T1000 (cell line): Measurements from ENCODE around the gene CASZ1.
A peak's percentile ranks its signal among the peaks of the same experiment; 100 is the strongest.

Source experiments
- DNase-seq: peaks from one replicate; lab custom pipeline; 2025; ENCODE audit warnings: mixed read lengths; lab: John Stamatoyannopoulos, UW

CASZ1 gene

DNA sequence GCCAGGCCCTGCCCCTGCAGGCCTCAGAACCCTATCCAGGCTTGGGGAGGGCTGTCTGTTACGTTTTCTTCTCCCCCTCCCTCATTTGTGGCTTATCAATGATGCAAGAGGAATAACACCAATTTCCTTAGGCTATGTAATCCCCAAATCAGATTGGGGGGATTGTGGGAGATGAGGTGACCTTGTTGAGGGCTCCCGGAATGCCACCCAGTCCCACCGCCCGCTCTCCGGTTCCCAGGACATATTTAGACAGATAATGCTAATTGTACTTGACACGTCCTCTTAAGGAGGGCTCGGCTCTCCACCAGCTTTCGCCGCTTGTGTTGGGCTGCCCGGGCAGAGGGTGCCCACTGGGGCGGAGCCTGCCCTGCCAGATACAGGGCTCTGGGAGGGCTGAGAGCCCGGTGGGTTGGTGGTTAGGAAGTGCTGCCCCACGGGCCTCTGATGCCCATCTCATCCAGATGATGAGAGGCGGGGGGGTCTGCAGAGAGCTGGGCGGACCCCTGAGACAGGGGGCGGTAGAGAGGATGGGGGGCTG lies 90.0 kb downstream of the CASZ1 start:
- DNase-seq, result no peak

DNA sequence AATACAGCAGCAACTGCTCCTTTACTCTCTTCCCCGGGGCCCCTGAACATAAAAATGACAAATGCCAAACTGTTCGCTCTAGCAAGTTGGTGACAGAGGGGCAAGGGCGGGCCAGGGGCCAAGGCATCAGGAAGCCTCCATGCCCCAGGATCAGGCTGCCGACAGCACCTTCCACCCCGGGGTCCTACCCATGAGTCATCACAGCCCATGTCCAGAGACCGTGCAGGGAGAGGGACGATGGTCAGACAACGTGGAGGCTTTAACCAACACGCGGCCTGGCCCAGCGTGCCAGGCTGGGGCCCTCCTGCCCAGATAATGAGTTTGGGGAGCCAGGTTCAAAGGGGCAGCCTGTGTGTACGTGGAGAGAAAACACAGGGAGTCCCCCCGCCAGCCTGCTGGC lies 90.5 kb downstream of the CASZ1 start:
- no peak for DNase-seq

DNA sequence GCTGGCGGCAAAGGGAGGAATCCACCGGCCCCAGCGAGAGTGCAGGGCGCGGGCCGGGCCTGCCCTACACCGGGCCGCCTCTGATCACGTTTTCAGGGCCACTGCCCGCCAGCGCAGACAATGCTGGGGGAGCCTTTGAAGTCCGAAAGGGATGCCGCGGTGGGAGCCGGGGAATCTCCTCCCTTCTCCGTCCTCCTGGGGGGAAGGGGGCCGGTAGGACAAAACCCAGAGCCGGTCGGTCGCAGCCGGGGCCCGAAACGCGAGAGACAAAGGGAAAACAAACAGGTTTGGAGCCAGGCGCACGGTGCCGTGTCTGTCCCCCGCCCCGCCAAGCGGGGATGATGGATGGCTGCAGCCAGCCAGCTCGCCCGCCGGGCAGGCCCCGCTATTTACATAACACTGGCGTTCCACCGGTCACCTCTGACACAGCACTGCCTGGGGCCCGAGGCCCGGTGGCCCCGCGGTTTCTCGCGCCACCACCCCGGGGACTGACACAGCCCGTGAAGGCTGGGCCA lies 92.0 kb downstream of the CASZ1 start:
- no peak for DNase-seq

DNA sequence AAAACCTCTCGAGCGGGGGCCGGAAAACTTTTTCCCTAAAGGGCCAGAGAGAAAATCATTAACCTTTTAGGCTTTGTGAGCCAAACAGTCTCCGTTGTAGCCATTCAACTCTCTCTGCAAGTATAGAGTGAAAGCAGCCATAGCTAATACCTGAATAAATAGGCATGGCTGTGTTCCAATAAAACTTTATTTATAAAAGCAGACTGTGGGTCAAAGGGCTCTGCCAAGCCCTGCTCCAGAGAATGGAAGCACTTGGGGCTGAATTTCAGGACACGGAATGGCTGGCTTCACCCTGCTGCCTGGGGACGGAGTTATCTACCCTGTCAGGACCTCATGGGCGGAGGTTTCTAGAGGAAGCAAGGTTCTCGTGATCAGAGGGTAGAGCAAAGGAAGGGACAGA lies 92.7 kb downstream of the CASZ1 start:
- no peak for DNase-seq

DNA sequence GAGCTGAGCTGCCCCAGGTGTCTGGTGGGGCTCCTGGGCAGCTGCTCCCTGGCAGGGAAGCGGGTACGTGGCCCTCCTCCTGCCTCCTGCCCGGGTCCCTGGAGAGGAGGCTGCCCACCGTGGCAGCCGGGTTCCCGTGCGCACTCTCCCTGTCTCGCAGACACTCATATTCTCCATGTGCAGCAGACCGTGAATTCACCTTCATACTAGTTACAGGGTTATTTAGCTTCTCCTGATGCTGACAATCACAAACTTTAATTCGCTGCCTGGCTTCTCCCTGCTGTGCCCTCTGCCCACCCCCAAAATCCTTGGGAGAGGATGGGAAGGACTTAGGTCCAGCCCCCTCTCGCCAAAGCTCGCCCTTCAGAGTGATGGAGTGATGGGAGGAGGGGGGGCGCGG lies 95.3 kb downstream of the CASZ1 start:
- DNase-seq, result no peak

DNA sequence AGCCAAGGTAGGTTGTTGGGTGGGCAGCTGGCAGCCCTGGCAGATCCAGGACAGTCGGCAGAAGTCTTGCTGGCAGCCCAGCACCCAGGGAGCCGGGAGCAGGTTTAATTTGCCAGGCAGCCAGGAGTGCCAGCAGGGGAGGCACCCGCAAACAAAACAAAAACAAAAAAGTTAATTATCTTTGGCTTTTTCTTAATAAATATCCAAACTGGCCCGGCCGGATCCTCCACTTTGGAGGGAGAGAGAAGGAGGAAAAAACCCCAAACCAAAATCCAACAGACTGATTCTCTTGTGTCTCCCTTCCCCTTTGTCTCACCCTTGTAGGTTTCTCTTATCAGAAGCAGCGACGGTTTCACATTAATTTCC lies 97.0 kb downstream of the CASZ1 start:
- DNase-seq, result no peak

DNA sequence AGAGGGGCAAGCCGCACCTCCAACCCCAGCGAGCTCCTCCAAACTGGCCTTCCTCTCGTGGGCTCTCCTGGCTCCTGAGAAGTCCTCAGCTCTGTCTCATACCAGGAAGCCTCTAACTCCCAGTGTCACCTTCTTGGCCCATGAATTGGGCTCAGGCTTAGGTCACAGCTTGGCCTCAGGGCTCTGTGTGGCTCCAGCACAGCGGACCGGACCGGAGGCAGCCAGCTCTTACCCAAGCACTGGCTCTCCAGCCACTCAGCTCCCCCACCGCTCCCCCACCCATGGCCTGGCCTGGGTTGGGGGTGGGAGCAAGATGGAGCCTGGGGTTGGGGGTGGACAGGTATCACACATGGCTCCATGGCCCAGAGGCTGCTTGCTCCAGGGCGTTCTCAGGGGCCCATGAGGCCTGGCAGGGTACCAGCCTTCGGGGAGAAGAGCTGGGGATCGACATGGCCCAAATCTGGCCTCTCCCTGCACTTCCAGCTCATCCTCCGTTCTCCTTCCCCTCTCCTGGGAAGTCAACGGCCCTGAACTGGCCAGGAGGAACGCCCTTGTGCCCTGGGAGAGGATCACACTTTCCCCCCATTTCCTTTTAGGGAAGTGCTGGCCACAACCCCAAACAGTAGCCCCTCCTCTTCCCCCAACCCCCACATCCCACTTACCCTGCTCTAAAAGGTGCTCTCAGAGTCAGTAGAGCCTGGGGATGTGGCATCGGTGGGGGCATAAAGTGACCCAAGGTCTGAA lies 97.5 kb downstream of the CASZ1 start:
- DNase-seq, result no peak

DNA sequence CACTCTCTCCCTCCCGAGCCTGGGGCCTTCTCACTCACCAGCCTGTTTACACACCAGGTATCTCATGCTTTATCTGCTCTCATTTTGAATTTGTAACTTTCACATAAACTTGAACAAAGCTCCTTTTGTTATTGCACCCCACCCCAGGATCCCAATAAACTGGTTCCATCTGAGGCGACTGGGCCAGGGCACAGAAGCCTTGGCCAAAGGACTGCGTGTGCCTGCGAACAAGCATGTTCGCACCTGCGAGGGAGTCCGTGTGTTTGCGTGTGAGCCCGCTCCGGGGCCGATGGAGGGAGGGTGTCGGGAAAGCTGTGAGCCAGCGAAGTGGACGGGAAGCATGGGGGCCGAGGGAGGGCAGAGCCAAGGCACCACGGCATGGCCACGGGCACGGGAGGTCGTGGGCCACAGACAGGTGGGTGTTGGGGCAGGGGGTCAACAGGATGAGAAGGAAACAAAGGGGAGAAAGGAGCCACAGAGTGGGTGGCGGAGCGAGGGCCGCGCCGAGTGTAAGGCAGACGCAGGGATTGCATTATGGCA lies 98.8 kb downstream of the CASZ1 start:
- no peak for DNase-seq

DNA sequence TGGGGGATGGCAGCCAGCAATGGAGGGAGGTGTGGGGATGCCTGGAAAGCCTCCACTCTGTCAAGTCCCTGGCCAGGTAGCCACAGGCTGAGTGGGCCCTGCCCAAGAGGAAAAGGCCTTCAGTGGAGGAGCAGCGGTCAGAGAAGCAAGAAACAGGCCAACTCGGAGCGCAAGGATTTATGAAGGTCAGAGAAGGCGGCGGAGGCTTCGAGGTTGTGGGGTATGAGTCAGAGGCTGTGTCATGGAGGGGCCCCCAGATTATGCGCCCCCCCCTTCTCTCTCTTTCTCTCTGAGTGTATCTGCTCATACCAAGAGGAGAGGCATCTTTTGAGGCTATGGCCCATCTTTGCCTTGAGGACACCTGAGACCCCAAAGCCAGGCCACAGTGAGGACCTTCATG lies 99.5 kb downstream of the CASZ1 start:
- no peak for DNase-seq

DNA sequence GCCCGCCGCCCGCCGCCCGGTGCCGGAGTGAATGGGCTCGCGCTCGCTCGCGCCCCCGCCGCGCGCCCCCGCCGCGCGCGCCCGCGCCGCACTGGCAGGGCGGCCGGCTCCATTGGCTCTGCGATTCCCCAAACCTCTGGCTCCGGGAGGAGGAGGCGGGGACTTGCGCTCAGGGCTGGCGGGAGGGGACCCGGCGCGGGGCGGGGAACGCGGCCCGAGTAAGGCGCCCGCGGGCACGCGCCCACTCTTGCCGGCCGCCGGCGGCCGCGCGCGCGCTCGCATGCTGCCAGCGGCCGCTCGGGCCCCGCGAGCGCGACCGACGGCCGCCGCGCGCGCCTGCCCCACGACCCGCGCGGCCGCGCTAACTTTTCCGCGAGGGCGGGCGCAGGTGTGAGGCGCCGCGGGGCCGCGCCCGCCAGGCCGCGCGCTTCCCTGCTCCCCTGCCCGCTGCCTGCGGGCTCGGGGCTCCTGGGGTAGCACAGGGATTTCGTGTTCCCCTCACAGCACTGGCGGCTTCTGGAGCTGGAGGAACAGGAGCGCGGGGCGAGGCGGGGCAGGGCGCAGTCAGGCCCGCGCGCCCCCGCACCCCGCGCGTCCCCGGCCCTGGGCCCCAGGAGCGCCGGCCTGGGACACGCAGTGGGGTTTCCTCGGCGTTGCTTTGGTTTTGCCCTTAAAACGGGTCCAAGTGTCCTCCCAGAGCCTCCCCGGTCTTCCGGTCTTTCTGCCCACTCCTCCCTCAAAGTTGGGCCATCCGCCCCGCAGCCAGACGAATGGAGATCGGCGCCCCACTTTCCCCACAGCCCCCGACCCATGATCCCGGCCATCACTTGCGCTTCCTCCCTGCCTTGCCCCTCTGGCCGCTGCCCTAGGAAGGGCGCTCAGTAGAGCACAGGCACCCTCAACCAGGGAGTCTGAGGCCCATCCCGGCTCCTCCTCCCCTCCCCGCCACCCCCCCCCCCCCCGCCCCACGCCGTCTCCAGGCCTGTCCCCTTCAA lies 101.5 kb downstream of the CASZ1 start:
- peak; percentile 55 for DNase-seq

DNA sequence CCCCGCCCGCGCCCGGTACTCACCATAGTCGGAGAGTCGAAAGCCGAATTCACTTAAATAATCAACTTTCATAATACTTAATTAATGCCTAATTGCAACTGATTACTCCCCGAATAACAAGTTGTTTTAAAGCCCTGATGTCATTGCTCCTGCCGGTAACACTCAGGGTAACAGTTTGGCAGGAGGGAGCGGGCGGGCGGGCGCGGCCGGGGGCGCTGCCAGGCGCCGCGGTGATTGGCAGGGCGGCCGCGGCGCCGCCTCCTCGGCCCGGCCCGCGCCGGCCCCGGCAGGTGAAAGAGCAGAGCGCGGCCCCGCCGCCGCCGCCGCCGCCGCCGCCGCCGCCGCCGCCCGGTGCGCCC lies 102.2 kb downstream of the CASZ1 start:
- no peak for DNase-seq

DNA sequence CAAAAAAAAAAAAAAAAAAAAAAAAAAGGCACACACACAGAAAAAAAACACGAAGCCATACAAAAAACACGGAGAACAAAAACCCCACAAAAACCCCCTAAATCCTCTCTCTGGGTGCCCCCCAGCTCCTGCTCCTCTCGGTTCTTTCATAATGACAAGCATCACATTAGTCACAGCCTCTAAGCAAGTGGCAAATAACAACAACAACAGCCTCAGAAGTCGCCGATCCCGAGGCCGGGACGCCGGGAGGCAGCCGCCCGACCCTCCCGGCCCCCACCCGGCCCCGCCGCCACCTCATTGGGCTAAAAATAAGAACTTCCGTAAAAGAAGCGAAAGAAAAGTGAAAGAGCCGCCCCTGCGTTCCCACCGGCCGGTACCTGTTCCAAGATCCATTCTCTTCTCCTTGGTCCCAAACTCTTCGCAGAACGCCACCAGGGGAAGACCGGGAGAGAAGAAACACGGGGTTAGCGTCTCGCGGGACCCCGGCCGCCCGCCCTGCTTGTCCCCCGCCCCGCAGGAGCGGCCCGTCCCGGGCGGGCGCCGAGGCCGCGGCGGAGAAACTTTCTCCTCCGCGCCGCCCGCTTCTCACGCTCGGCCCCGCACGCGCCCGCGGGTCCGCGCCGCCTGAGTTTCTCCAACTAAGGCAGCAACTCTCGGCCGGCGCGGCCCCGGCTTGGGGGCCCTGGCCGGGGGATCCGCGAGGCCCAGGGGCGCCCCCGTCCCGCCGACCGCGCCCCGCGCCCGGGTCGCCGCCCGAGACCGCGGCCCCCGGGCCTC lies 102.8 kb downstream of the CASZ1 start:
- DNase-seq, result no peak

DNA sequence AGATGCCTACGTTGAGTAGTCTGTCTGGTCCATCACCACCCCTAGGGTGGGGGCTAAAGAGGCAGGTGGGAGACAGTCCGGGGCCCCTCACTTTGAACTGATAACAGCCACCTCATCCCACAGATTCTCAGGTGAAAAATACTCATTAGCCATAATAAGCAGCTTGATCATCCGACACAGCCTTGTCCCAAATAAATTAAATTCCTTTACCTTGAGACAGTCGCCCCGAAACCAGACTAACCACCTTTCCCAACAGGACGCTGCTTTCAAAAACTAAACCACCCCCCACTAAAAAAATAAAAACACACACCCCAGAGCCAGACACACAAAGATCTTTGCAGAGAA lies 103.3 kb downstream of the CASZ1 start:
- no peak for DNase-seq

DNA sequence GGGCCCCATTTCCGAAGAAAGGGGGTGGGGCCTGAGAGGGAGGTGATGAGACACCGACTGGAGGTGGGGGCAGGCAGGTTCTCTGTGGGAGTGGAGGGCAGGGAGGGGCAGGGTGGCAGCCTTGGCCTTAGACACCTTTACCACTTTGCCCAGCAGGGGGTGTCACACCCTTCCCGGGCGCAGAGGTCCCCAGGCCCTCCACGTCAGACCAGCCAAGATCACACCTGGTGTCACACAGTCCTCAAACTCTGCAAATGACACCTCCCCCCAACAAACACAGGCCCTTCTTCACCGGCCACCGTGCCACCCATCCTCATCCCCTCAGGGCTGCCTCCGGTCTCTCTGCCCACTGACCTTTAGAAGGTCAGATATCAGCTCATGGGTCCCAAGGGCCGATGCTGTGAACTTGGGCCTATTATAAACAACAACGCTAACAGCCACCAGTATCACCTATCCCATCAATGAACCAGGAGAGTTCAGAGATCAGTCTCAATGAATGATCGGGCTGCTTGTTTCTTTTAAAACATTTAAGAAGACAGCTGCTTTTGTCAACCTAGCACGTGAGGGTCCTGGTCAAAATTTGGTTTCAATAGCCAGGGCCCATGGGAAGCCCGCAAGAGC lies 103.9 kb downstream of the CASZ1 start:
- no peak for DNase-seq

DNA sequence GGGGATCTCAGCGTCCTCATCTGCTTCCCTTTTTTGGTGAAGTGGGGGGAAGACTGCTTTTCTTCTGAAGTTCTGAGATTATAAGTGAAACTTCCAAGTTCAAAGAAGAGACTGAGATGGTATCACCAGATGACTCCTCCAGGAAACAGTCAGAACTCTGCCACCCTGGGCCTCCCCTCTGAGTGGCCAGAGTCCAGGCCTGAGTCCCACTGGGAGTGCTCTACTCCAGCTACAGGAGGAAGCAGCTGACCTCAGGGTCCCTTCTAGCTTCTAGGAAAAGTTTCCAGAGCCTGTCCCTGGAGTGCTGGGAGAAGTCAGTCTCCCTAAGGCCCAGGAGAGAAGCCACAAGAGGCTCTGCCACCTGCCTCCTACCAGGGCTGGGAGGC lies 104.7 kb downstream of the CASZ1 start:
- DNase-seq, result no peak

DNA sequence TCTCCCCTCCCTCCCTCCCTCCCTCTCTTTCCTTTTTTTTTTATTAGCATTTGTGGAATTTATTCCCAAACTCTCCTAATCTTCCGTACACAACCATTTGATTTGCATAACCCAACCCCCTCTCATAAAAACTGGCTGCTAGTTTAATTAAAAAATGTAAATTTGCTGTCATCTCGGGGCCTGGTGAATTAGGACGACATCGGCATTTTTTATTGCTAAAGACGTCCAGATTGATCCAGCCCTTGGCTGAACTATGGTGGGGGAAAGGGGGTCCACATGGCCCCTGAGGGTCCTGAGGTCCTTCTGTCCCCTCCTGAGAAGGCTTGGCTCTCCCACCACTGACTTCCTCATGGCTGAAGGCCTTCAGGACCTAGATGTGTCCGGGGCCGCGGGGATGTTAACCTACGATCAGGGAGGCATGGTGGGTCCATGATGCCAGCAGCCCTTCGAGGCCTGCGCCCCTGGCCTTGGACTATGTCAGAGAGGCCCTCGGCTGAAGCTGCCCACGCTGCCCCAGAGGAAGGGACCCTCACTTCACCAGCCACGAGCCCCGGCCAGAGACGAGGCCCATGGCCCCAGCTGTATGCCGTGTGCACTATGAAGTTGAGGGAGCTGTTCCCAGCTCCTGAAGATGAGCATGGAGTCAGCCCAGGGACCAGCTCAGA lies 105.2 kb downstream of the CASZ1 start:
- DNase-seq, result no peak

DNA sequence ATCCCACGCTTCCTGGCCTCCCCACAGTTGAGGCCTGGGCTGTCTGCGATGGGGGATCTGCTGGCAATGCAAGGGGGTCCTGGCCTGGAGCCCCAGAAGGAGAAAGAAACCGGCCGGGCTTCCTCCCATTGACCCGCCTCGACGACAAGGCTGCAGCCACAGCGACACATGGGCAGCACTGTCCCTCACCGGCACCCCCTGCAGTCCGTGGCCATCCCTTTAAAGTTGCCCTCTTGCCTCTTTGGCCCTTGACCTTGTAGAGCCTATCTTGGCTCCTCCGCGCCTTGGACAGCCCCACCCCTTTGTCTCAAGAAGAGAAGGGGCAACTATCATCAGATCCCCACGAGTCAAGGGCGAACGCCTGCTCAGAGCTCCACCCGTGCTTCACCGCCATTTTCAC lies 106.0 kb downstream of the CASZ1 start:
- no peak for DNase-seq

DNA sequence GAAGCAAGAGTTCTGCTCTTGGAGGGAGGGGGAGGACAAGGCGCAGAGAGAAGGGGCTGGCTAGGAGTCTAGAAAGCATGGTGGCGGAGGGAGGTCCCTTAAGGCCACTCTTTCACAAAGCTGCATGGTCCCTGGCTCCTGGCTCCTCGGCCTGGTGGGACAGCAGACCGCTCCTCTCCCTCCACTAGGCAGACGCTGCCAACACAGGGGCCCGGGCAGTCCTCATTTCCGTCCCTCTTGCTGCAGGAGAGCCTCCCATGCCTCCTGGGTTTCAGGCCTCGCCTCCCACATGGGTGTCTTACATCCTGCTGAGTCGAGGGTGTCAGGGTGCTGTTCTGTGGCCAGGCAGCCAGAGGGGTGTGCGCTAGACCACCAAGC lies 108.0 kb downstream of the CASZ1 start:
- no peak for DNase-seq

DNA sequence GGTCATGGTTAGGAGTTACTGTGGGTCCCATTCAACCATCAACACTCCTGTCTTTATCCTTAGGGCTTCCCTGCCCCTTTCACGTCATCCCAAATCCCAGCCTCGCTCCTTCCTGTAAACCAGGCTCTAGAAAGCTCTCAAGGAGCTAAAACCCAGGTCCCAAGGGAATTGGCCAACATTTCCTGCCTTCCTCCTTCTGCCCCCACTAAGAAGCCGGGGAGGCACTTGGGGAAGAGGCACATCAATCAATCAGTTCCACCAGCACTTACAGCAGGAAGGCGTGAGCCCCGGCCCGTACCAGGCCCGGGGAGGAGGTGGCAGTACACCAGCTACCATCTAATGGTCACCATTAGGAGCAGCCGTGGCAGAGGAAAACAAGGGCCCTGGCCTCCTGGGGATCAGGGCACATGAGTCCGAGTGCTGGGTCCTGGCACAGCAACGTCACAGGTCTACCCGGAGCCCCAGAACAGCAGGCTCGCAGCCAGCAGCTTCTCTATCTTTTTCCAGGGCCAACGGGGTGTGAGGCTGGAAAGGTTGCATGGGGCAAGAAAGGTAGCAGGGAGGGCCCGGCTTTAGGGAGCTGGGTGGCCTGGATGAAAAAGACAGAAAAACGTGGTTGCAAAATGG lies 108.6 kb downstream of the CASZ1 start:
- DNase-seq, result no peak

DNA sequence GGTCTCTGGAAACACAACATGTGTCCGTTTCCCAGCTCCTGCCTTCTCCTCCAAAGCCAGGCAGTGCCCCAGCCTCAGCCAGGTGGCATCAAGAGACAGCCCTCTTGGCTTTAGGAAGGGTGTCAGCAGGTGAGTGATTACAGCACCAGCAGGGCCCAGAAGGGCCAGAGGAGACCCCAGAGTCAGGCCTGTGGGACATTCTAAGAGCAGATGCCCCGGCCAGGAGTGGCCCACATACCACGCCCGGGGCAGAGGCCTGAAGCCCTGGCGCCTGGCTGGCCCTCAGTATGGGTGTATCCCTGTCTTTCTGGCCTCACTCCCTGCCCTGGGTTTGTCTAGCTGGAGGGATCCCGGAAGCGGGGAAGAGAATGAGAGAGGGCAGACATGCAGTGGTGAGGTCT lies 109.2 kb downstream of the CASZ1 start:
- no peak for DNase-seq
